AG10803 (cell line): ENCODE results near the gene TLCD3B.

Experiments used
- DNase-seq: peaks from one replicate; pipeline ENCODE4 v3.0.0; 2010; ENCODE audit warnings: low read depth
- H3K4me3 ChIP-seq: 2 replicates; pipeline ENCODE4 v1.5.1; 2011; ENCODE audit warnings: mild to moderate bottlenecking, low read length, control low read depth
- CTCF ChIP-seq: conservative IDR thresholded peaks from 2 replicates; pipeline ENCODE4 v1.5.1; 2011; ENCODE audit warnings: mild to moderate bottlenecking, low read length, control low read depth, inconsistent platforms

The TLCD3B gene

GRCh38 chr16:30007378-30007895, 23.6 kb downstream of the TLCD3B start:
- no peak for TF ChIP-seq CTCF
- DNase-seq = no peak
- no peak overlapping the region for H3K4me3 ChIP-seq

- H3K4me3 ChIP-seq = no peak overlapping the region
- DNase-seq = no peak
- no peak for TF ChIP-seq CTCF
Observed at GRCh38 chr16:30006659-30007377, 24.3 kb downstream of the TLCD3B start.

GRCh38 chr16:30006095-30006473, 25.0 kb downstream of the TLCD3B start:
- TF ChIP-seq CTCF = no peak
- DNase-seq = no peak

DNA sequence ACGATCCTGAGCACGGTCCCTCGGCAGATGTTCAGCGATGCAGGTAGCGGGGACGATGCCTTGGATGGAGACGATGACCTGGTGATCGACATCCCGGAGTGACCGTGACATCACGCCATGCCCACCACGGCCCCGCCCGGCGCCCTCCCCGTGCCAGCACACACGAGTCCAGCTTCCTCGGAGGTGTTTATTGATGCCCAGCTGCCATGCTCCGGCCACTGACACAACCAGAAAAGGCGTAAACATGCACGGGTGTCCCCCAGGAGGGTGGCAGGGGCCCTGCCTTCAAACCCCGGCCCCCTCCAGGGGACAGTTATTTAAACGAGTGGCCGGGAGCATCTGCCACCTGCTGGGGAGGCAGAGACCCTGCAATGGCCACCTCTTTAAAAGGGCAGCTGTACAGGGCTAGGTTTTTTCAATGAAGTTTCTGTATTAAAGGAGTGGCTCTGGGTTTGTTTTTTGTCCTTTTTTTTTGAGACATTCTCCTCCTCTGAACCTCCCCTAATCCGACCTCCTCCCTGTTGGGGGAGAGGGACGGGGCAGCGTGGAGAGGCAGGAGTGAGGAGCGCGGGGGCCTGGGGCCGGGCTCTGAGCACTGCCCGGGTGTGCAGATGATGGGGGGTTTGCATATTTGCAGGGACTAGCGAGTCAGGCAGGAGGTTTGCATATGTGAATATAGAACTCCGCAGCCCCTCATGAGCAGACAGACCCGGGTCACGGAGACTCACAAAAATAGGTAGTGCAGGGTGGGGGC, 25.6 kb downstream of the TLCD3B start:
- peak; percentile 85 for TF ChIP-seq CTCF
- peak; percentile 51 for DNase-seq
- H3K4me3 ChIP-seq = no peak overlapping the region

More at GRCh38 chr16:30006095-30006473, 25.0 kb downstream of the TLCD3B start:
- no peak overlapping the region for H3K4me3 ChIP-seq

DNA sequence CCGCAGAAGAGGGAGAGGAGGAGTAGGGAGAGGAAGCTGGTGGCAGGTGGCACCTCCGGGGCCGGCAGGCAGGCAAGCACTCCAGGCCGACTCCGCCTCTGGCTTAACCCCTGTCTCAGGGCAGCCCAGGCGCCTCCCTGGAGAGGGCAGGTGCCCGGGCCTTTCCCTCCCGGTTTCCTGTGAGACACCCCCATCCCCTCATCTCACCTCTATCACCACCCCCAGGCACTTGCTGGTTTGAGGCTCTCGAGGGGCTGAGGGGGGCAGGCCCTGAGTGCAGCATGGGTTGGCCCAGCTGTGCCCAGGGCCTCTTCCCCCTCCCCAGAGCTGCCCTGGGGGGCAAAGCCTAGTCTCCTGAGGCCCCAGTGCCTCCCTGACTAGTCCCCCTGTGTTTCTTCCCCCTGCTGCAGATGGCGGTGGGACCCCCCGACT, 26.2 kb downstream of the TLCD3B start:
- no peak for TF ChIP-seq CTCF
- H3K4me3 ChIP-seq = no peak overlapping the region
- DNase-seq = no peak

DNA sequence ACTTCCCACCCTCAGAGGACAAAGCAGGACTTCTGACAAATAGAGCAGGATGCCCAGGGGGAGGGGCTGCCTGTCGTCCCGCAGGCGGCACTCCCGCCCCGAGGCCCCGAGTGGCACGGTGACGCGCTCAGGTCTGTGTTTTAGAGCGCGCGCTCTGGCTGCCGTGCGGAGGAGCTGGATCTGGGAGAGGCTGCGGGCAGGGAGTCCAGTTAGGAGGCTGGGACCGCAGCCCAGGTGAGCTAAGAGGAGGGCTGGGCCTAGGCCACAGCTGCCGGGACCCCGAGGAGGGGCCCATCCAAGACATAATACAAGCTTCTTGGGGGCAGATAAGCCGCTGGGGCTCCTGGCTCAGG, 26.7 kb downstream of the TLCD3B start:
- H3K4me3 ChIP-seq = no peak overlapping the region
- no peak for TF ChIP-seq CTCF
- DNase-seq = no peak
